Neural crest cell (in vitro differentiated cells): ENCODE measurements around the gene PUM1. TPM values are rescaled to one million over a fixed set of nuclear protein-coding genes. Genes with fewer than 3 reads are reported as not detected.
"Not testable (repeated sequence)": the region's sequence is repeated elsewhere in the genome, so short reads cannot be mapped to it uniquely, and the experiment has no call there.

Source experiments
- DNase-seq: peaks from one replicate; pipeline ENCODE4 v3.0.0; 2021; ENCODE audit warnings: low read depth, mixed read lengths, low spot score
- H3K27ac Mint-ChIP-seq: one replicate; pipeline ENCODE4 v1.8.0; 2021; ENCODE audit warnings: mild to moderate bottlenecking, mixed read lengths; ENCODE audit not compliant: unreplicated experiment
- H3K27me3 Mint-ChIP-seq: 2 replicates; pipeline ENCODE4 v1.8.0; 2021; ENCODE audit warnings: low read depth, mild to moderate bottlenecking, mixed read lengths
- H3K36me3 Mint-ChIP-seq: 2 replicates; pipeline ENCODE4 v1.8.0; 2021; ENCODE audit warnings: low read depth, mild to moderate bottlenecking, mixed read lengths
- H3K4me1 Mint-ChIP-seq: 2 replicates; pipeline ENCODE4 v1.8.0; 2021; ENCODE audit warnings: mixed read lengths
- H3K4me3 Mint-ChIP-seq: one replicate; pipeline ENCODE4 v1.8.0; 2021; ENCODE audit warnings: mild to moderate bottlenecking, mixed read lengths
- H3K9me3 Mint-ChIP-seq: 2 replicates; pipeline ENCODE4 v1.8.0; 2021; ENCODE audit warnings: mixed read lengths
- total RNA-seq: library from RNA; stranded (reverse); gene quantifications from 2 replicates; pipeline ENCODE4 v1.2.1, GENCODE V29; 2021
- TF ChIP-seq, protein P1 (sequence below): fragments of 200-600 bp; sonication (generic); conservative IDR thresholded peaks from 2 replicates; pipeline ENCODE4 v1.5.0; 2021; ENCODE audit warnings: antibody characterized with exemption, mild to moderate bottlenecking

The PUM1 gene
- total RNA-seq, 1 donor from 2014 or later = 164 TPM

DNA sequence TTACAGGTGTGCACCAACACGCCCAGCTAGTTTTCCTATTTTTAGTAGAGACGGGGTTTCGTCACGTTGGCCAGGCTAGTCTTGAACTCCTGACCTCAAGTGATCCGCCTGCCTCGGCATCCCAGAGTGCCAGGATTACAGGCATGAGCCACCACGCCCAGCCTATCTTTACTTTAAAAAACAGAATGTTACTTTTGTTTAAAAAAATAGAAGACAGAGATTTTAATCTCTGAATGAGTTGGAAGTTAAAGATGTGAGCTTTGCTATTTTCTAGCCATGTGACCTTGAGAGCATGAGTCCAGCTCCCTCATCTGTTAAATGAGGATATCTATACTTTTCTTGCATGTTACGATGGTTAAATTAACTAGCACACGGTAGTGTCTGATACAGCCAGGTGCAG lies 3.9 kb upstream of the PUM1 start:
- H3K4me1 Mint-ChIP-seq = no peaks in the 10 kb centered on the region
- H3K4me3 Mint-ChIP-seq = no peak overlapping the region
- H3K27me3 Mint-ChIP-seq = no peaks in the 10 kb centered on the region
- TF ChIP-seq, protein P1, sequence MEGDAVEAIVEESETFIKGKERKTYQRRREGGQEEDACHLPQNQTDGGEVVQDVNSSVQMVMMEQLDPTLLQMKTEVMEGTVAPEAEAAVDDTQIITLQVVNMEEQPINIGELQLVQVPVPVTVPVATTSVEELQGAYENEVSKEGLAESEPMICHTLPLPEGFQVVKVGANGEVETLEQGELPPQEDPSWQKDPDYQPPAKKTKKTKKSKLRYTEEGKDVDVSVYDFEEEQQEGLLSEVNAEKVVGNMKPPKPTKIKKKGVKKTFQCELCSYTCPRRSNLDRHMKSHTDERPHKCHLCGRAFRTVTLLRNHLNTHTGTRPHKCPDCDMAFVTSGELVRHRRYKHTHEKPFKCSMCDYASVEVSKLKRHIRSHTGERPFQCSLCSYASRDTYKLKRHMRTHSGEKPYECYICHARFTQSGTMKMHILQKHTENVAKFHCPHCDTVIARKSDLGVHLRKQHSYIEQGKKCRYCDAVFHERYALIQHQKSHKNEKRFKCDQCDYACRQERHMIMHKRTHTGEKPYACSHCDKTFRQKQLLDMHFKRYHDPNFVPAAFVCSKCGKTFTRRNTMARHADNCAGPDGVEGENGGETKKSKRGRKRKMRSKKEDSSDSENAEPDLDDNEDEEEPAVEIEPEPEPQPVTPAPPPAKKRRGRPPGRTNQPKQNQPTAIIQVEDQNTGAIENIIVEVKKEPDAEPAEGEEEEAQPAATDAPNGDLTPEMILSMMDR = no peak
- no peak overlapping the region for H3K27ac Mint-ChIP-seq
- no peak for DNase-seq
- H3K36me3 Mint-ChIP-seq = no peaks in the 10 kb centered on the region
- no peaks in the 10 kb centered on the region for H3K9me3 Mint-ChIP-seq

GRCh38 chr1:31064718-31065309 lies 703 bp downstream of the PUM1 start:
- Mint-ChIP-seq H3K27me3 (no peaks in the 10 kb centered on the region), H3K9me3 (no peaks in the 10 kb centered on the region), H3K36me3 (no peaks in the 10 kb centered on the region), H3K4me3 (peak overlapping the region; percentile 99), H3K27ac (peak overlapping the region; percentile 100), H3K4me1 (peaks cover 22% of the 10 kb centered on the region)
- TF ChIP-seq, protein P1 = no peak
- peak; percentile 36 for DNase-seq

DNA sequence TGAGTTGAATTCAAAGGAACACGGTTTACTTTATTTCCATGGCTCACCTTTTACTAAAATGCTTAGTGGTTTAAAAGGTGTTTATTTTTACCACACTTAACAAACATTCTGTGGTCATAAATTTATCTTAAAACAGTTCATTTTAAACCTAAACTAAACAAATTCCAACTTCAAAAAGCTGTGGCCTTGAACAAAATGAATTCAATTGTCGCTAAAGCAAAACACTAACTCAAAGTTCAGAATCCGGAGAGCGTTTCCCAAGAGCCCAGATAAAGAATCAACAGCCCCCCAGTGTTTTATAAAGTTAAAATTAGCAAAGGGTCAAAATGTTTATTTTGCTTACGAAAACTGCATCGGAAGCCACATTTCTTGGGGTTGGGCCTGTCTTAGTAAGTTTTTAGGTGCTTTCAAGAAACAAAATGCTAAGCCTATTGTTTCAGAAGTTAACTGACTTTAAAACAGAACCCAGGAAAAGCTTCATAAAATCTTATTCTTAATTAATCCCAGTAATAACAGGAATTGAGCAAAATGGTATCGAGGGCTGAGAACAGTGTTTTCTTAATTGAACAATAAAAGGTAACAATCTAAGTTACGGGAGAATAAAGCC lies 1.3 kb downstream of the PUM1 start:
- Mint-ChIP-seq H3K9me3 (no peaks in the 10 kb centered on the region), H3K27me3 (no peaks in the 10 kb centered on the region), H3K4me3 (peak overlapping the region; percentile 99), H3K36me3 (peaks cover under 1% of the 10 kb centered on the region), H3K27ac (peak overlapping the region; percentile 100), H3K4me1 (peaks cover 25% of the 10 kb centered on the region)
- TF ChIP-seq, protein P1 = no peak
- no peak for DNase-seq

DNA sequence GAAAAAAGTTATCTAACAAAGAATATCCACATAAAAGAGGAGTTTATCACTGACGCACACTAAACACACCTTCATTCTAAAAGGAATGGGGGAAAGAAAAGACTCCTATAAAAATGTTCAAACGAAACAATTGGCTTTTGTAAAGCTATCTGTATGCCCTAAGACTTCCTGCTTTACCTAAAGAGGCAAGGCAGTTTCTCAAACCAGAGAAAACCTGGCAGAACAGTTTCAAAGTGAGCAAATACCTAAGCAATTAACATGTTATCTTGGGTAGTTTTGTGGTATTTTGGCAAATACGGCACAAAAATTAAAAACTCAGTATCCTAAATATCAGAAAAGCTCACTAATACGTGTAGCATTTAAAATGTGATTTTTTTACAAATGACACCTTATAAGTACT lies 1.9 kb downstream of the PUM1 start:
- no peak for DNase-seq
- peak overlapping the region; percentile 100 for H3K27ac Mint-ChIP-seq
- H3K4me1 Mint-ChIP-seq = peaks cover 29% of the 10 kb centered on the region

GRCh38 chr1:31062867-31063380 lies 2.6 kb downstream of the PUM1 start:
- H3K4me3 Mint-ChIP-seq = peak overlapping the region; percentile 99
- no peaks in the 10 kb centered on the region for H3K9me3 Mint-ChIP-seq
- no peak overlapping the region for H3K27ac Mint-ChIP-seq
- H3K36me3 Mint-ChIP-seq = peaks cover 8% of the 10 kb centered on the region
- no peak for DNase-seq
- peaks cover 32% of the 10 kb centered on the region for H3K4me1 Mint-ChIP-seq
- TF ChIP-seq, protein P1 = no peak
- no peaks in the 10 kb centered on the region for H3K27me3 Mint-ChIP-seq

More for the DNA sequence above, 1.9 kb downstream of the PUM1 start:
- TF ChIP-seq, protein P1 = no peak
- no peaks in the 10 kb centered on the region for H3K9me3 Mint-ChIP-seq
- peaks cover 3% of the 10 kb centered on the region for H3K36me3 Mint-ChIP-seq
- peak overlapping the region; percentile 99 for H3K4me3 Mint-ChIP-seq
- no peaks in the 10 kb centered on the region for H3K27me3 Mint-ChIP-seq

- H3K27ac Mint-ChIP-seq = peak overlapping the region; percentile 27
These were observed 3.2 kb downstream of the PUM1 start for GRCh38 chr1:31062162-31062866.

More at GRCh38 chr1:31062162-31062866, 3.2 kb downstream of the PUM1 start:
- peaks cover 35% of the 10 kb centered on the region for H3K4me1 Mint-ChIP-seq
- peak overlapping the region; percentile 99 for H3K4me3 Mint-ChIP-seq
- H3K9me3 Mint-ChIP-seq, DNase-seq, H3K27me3 Mint-ChIP-seq: not testable (repeated sequence)
- peaks cover 11% of the 10 kb centered on the region for H3K36me3 Mint-ChIP-seq
